Caco-2 (cell line): ENCODE data around the gene STX8. TPM values are rescaled to one million over a fixed set of nuclear protein-coding genes. Genes with fewer than 3 reads are reported as not detected.

Source experiments
- BruUV-seq: library from RNA; stranded (reverse); fragments of 400-500 nt; replicated peaks from 2 replicates; lab custom pipeline; 2021; lab: Mats Ljungman, UMichigan
- CTCF ChIA-PET: fragments of 300-600 bp; sonication (Branson Sonifier 250); formaldehyde crosslinking; loops from one replicate; lab custom pipeline; 2022; ENCODE audit warnings: antibody characterized with exemption; lab: Charles Lee
- POLR2A ChIA-PET: fragments of 300-600 bp; sonication (Branson Sonifier 250); formaldehyde crosslinking; loops from one replicate; lab custom pipeline; 2022; ENCODE audit warnings: antibody characterized with exemption; lab: Charles Lee
- DNase-seq, 2 experiments: peaks; one replicate each; pipeline versions ENCODE4 v3.0.0 to v3.0.0-alpha.2; 2020 to 2022
- H3K27me3 ChIP-seq: replicated peaks from 2 replicates; pipeline ENCODE4 v1.6.0; 2011; ENCODE audit warnings: low read length; ENCODE audit not compliant: control insufficient read depth, insufficient read depth
- H3K36me3 ChIP-seq: 2 replicates; pipeline ENCODE4 v1.5.1; 2011; ENCODE audit warnings: low read length; ENCODE audit not compliant: control insufficient read depth, insufficient read depth
- H3K4me1 ChIP-seq: fragments of 250-450 bp; sonication (Bioruptor Pico); 2 replicates; pipeline ENCODE4 v1.5.1; 2020; ENCODE audit warnings: mild to moderate bottlenecking
- H3K4me3 ChIP-seq: 2 replicates; pipeline ENCODE4 v1.5.1; 2011; ENCODE audit warnings: low read depth, mild to moderate bottlenecking, control low read depth, low read length
- H3K9me3 ChIP-seq: fragments of 250-450 bp; sonication (Bioruptor Pico); 2 replicates; pipeline ENCODE4 v1.5.1; 2020; ENCODE audit warnings: mild to moderate bottlenecking, moderate library complexity
- H3K27ac Mint-ChIP-seq: one replicate; pipeline ENCODE4 v1.8.0; 2022; ENCODE audit warnings: mixed read lengths; ENCODE audit not compliant: unreplicated experiment
- H3K27me3 Mint-ChIP-seq: one replicate; pipeline ENCODE4 v1.8.0; 2022; ENCODE audit warnings: mixed read lengths; ENCODE audit not compliant: insufficient read depth, unreplicated experiment
- H3K36me3 Mint-ChIP-seq: one replicate; pipeline ENCODE4 v1.8.0; 2022; ENCODE audit warnings: mild to moderate bottlenecking, mixed read lengths; ENCODE audit not compliant: insufficient read depth, unreplicated experiment
- H3K4me1 Mint-ChIP-seq: one replicate; pipeline ENCODE4 v1.8.0; 2022; ENCODE audit warnings: low read depth, mixed read lengths; ENCODE audit not compliant: unreplicated experiment
- H3K4me3 Mint-ChIP-seq: one replicate; pipeline ENCODE4 v1.8.0; 2022; ENCODE audit warnings: mild to moderate bottlenecking, moderate library complexity, mixed read lengths; ENCODE audit not compliant: unreplicated experiment
- H3K9me3 Mint-ChIP-seq: one replicate; pipeline ENCODE4 v1.8.0; 2022; ENCODE audit warnings: mixed read lengths; ENCODE audit not compliant: unreplicated experiment
- CTCF ChIP-seq, 2 experiments: fragments of 200-600 bp in 1 of 2; IDR thresholded peaks; 1 replicate in 1 of 2; 2 replicates in 1 of 2; pipeline versions ENCODE4 v1.5.1 to v1.8.0; 2011 to 2022; ENCODE audit warnings: antibody characterized with exemption in 1 of 2, control low read depth in 1 of 2, inconsistent platforms in 1 of 2, low read depth in 1 of 2, low read length in 1 of 2, mild to moderate bottlenecking in 1 of 2, moderate library complexity in 1 of 2; ENCODE audit not compliant: insufficient read depth in 1 of 2, severe bottlenecking in 1 of 2, unreplicated experiment in 1 of 2
- intact Hi-C: fragments of 100-400 bp; cut with micrococcal nuclease; formaldehyde crosslinking; loops from one replicate; pipeline ENCODE4 v1.10.0; 2022; ENCODE audit not compliant: unreplicated experiment
- total RNA-seq: library from RNA; stranded (reverse); gene quantifications from 2 replicates; pipeline ENCODE4 v1.2.3, GENCODE V29; 2022

Gene STX8
- total RNA-seq, 1 experiment from 2014 or later: 22.6 TPM

GRCh38 chr17:9270921-9271320, 304.7 kb downstream of the STX8 start:
- no peaks in the 10 kb centered on the region for H3K36me3 Mint-ChIP-seq
- no peaks in the 10 kb centered on the region for H3K27me3 Mint-ChIP-seq
- H3K4me3 Mint-ChIP-seq: no peak overlapping the region
- H3K27ac Mint-ChIP-seq: no peak overlapping the region
- Histone ChIP-seq H3K27me3 (no peaks in the 10 kb centered on the region), H3K4me3 (no peak overlapping the region), H3K9me3 (no peaks in the 10 kb centered on the region), H3K36me3 (no peaks in the 10 kb centered on the region), H3K4me1 (no peaks in the 10 kb centered on the region)
- no TSS peak for BruUV-seq
- POLR2A ChIA-PET: no interaction called here
- DNase-seq: no peak
- no peak for TF ChIP-seq CTCF (IDR thresholded peaks at IDR 0.05; ENCODE audit: insufficient read depth in 1 of 2, low read depth in 1 of 2, low read length in 1 of 2, severe bottlenecking in 1 of 2, unreplicated experiment in 1 of 2)
- H3K4me1 Mint-ChIP-seq: no peaks in the 10 kb centered on the region
- CTCF ChIA-PET: no interaction called here
- H3K9me3 Mint-ChIP-seq: no peaks in the 10 kb centered on the region
- intact Hi-C loops: no loop called here

- TF ChIP-seq CTCF (IDR thresholded peaks at IDR 0.05; ENCODE audit: insufficient read depth in 1 of 2, low read depth in 1 of 2, low read length in 1 of 2, severe bottlenecking in 1 of 2, unreplicated experiment in 1 of 2): no peak
- no peak for DNase-seq
- H3K36me3 ChIP-seq: no peaks in the 10 kb centered on the region
- no peaks in the 10 kb centered on the region for H3K4me1 ChIP-seq
- intact Hi-C loops: no loop called here
- H3K4me1 Mint-ChIP-seq: no peaks in the 10 kb centered on the region
- ChIA-PET POLR2A (no interaction called here), CTCF (interaction anchor here (0.6 kb wide), 1 partner anchor 378 kb away, joined by 9 read pairs; no protein-coding TSS in a partner anchor)
- no peaks in the 10 kb centered on the region for H3K9me3 Mint-ChIP-seq
- H3K36me3 Mint-ChIP-seq: no peaks in the 10 kb centered on the region
- H3K9me3 ChIP-seq: no peaks in the 10 kb centered on the region
- H3K4me3 Mint-ChIP-seq: no peak overlapping the region
- H3K4me3 ChIP-seq: no peak overlapping the region
- no peaks in the 10 kb centered on the region for H3K27me3 ChIP-seq
- H3K27ac Mint-ChIP-seq: no peak overlapping the region
- BruUV-seq: no TSS peak
- no peaks in the 10 kb centered on the region for H3K27me3 Mint-ChIP-seq
Measured at GRCh38 chr17:9269350-9270035, 306.1 kb downstream of the STX8 start.

GRCh38 chr17:9268546-9268945, 307.1 kb downstream of the STX8 start:
- no peak overlapping the region for H3K4me3 ChIP-seq
- BruUV-seq: no TSS peak
- Mint-ChIP-seq H3K9me3 (no peaks in the 10 kb centered on the region), H3K27me3 (no peaks in the 10 kb centered on the region), H3K4me3 (no peak overlapping the region), H3K27ac (no peak overlapping the region), H3K4me1 (no peaks in the 10 kb centered on the region), H3K36me3 (no peaks in the 10 kb centered on the region)
- ChIA-PET POLR2A (no interaction called here), CTCF (interaction anchor here (0.6 kb wide), 1 partner anchor 377 kb away, joined by 9 read pairs; no protein-coding TSS in a partner anchor)
- TF ChIP-seq CTCF (IDR thresholded peaks at IDR 0.05; ENCODE audit: insufficient read depth in 1 of 2, low read depth in 1 of 2, low read length in 1 of 2, severe bottlenecking in 1 of 2, unreplicated experiment in 1 of 2): no peak
- intact Hi-C loops: no loop called here
- H3K9me3 ChIP-seq: no peaks in the 10 kb centered on the region
- H3K36me3 ChIP-seq: no peaks in the 10 kb centered on the region
- H3K27me3 ChIP-seq: no peaks in the 10 kb centered on the region
- DNase-seq: no peak
- H3K4me1 ChIP-seq: no peaks in the 10 kb centered on the region
